Fibroblast of pulmonary artery (primary cell): Measurements from ENCODE around the gene MAP2K6.

Source experiments
- DNase-seq: peaks from one replicate; pipeline ENCODE4 v3.0.0-alpha.2; 2010; ENCODE audit warnings: low read depth
- H3K4me3 ChIP-seq: replicated peaks from 2 replicates; pipeline ENCODE4 v1.5.1; 2011; ENCODE audit warnings: low read depth, mild to moderate bottlenecking, control low read depth, low read length, moderate library complexity
- TF ChIP-seq, protein P1 (sequence below): IDR thresholded peaks from 2 replicates; pipeline ENCODE4 v1.5.1; 2011; ENCODE audit warnings: mild to moderate bottlenecking, control low read depth, low read length, inconsistent platforms; ENCODE audit errors: missing control alignments

Gene MAP2K6

DNA sequence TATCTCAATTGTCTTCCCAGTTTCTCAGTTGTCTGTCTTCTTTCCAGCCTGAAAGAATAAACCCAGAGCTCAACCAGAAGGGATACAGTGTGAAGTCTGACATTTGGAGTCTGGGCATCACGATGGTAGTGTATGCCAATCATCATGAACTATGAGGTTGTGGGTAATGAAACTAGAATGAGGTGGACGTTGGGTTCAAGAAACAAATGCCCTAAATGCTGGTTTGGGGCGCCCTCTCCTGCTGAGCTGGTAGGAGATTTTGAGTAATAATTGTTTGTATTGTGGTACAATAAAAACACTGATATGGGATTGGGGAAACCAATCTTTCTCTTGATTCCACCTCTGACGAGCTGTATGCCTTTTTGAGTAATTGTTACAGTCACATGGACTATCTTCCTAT lies 110.4 kb downstream of the MAP2K6 start:
- DNase-seq = peak; percentile 9
- H3K4me3 ChIP-seq = no peak overlapping the region
- TF ChIP-seq, protein P1, sequence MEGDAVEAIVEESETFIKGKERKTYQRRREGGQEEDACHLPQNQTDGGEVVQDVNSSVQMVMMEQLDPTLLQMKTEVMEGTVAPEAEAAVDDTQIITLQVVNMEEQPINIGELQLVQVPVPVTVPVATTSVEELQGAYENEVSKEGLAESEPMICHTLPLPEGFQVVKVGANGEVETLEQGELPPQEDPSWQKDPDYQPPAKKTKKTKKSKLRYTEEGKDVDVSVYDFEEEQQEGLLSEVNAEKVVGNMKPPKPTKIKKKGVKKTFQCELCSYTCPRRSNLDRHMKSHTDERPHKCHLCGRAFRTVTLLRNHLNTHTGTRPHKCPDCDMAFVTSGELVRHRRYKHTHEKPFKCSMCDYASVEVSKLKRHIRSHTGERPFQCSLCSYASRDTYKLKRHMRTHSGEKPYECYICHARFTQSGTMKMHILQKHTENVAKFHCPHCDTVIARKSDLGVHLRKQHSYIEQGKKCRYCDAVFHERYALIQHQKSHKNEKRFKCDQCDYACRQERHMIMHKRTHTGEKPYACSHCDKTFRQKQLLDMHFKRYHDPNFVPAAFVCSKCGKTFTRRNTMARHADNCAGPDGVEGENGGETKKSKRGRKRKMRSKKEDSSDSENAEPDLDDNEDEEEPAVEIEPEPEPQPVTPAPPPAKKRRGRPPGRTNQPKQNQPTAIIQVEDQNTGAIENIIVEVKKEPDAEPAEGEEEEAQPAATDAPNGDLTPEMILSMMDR = peak; percentile 5

DNA sequence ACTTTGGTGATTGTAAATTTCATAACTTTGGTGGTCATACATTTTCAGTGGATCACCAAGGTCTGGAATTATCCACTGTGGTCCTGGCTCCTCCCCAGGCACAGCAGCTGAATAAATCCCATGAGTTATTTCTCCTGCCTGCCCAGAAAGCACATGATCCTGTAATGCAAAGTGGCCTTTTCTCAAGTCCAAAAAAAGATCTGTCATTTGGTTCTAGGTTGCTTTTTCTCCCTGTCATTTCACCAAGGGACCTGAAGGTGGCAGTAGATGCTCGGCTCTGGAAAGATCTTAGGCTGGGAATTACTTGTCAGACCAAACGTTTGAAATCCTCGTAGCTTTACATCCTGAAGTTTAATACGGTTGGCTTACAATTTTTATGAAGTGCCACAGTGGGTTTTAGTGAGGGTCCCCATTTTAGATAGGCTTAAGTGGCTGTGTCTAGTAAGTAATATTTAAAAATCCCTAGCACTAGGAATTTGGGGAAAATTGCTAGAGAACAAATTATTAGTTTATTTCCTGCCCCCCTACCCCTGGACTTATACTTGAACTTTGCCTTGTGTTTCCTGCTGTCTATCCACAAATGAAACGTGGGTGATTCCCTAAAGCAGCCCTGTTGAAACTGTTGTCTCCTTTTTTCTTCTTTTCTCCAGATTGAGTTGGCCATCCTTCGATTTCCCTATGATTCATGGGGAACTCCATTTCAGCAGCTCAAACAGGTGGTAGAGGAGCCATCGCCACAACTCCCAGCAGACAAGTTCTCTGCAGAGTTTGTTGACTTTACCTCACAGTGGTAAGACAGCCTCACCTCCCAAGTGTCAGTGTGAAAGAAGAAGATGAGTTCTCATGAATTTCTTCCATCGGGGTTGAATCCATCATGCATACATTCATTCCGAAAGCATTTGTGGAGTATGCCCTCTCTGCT lies 111.7 kb downstream of the MAP2K6 start:
- no peak overlapping the region for H3K4me3 ChIP-seq
- peak; percentile 84 for DNase-seq
- TF ChIP-seq, protein P1 = peak; percentile 99

DNA sequence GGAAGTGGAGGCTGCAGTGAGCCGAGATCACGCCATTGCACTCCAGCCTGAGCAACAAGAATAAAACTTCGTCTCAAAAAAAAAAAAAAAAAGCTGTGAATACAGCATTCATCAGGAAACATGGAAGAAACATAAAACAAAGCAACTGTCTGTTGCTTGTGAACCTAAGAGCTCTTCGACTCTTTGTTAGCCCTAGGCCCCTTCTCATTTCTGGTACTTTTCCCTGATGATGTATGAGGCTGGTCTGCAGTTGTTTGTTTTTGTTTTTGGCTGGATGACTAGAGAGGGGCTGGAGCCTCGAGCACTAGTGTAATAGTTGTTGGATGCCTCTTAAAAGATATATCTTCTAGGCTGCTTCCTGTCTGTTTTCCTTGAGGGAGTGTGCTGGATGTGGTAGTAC lies 113.5 kb downstream of the MAP2K6 start:
- DNase-seq = no peak
- no peak overlapping the region for H3K4me3 ChIP-seq
- TF ChIP-seq, protein P1 = no peak

DNA sequence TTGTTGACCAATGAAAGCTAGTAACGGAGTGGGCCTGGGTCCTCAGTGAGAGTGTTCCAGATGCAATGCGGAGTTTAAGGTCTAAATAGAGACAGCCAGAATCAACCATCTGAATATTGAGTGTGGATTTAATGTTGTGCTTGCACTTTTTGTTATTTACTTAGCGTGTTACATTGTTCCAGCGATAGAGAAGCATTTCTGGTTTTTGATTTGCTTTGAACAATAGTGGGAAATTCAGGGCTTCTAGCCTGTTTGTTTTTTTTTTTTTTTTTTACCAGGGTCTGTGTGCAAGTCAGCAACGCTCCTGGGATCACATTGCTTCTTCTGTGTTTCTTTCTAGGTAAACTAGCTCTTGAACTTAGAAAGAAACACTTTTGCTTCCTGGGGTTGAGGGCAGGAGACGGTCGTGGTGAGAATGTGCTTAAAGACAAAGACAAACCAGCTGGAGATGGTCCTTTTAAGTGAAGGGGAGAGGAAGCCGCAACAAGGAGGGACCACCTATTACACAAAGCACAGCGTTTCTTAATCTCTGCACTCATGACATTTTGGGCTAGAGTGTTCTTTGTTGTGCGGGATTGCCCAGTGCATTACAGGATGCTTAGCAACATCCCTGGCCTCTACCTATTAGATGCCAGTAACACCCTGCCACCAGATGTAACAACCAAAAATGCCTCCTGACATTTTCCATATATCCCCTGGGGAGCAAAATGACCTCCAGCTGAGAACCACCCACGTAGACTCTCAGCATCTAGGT lies 119.2 kb downstream of the MAP2K6 start:
- no peak for DNase-seq
- H3K4me3 ChIP-seq = no peak overlapping the region
- TF ChIP-seq, protein P1 = no peak

DNA sequence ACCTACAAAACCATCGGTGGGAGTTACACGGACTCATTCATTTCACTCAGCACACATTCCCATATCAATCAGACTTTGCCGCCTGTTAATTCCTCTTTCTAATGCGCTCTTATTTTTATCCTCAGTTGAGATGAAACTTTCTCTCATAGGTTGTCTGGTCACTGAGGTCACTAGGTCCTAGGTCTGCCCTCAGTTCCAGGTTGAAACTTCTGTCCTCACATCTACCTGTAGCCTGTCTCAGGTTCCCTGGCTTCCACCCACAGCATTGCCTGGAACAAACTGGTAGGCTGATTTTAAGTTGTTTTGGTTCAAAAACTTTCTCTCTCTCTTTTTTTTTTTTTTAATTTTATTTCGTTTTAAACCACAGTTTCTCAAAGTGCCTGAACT lies 119.7 kb downstream of the MAP2K6 start:
- DNase-seq = no peak
- H3K4me3 ChIP-seq = no peak overlapping the region
- TF ChIP-seq, protein P1 = no peak

DNA sequence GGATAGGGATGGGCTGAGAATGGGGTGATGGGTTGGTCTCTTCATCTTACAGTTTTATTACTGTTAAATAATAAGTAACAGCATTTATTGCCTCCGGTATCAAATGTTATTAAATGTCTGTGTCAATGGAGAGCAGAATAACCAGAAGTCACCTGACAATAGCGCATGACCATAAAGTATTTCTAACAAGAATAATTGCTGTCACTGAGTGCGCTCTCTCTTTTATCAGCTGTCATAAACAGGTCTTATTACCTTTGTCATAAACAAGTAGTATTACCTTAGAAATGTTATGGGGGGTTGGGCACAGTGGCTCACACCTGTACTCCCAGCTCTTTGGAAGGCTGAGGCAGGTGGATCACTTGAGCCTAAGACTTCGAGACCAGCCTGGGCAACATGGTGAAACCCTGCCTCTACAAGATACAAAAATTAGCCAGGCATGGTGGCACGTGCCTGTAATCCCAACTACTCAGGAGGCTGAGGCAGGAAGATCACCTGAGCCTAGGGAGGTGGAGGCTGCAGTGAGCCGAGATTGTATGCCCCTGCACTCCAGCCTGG lies 120.6 kb downstream of the MAP2K6 start:
- TF ChIP-seq, protein P1 = no peak
- no peak for DNase-seq
- no peak overlapping the region for H3K4me3 ChIP-seq
